ENCODE data around the gene SATB2.
A peak's percentile ranks its signal among the peaks of the same experiment; 100 is the strongest.

SATB2 gene

DNA sequence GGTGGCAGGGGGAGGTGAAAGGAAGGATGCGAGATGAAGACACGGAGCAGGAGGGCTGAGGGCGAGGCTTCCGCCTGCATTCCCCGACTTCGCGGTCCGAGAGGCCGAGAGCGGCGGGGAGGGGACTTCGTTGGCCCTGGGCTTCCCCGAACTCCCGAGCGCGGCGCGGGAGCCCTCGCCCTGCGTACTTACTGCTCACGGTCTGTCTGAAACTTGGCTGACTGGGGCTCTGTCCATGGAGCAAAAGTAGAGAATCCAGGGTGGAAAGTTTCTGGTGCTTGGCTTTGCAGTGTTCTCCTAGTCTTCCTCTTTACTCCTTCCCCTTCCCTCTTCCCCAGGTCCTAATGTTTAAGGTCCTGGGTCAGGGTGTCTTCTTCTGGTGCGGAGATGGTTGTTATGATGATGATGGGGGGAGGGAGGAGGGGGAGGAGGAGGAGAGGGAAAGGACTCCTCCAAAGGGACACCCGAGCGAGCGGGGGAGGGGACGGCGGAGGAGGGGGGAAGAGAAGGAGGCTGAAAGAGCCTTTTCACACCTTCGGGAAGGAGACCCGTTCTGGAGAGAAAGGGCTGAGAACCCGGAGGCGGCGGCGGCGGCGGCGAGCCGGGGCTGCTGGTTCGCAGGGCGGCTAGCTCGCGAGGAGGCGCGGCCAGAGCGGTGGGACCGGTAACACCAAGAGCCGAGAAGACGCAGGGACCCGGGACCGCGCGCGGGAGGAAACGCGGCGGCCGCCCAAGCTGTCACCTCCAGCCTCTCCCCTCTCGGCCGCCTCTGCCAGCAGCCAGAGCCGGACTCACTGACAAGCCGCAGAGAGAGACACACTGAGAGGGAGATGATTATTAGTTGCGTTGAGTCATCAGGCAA, at the start of gene SATB2:
SATB2 (minus strand) TSS at position 793 of the 862 bp plus-strand sequence. CDS start 1,902 bp downstream, outside the sequence.
- ChIA-PET CTCF (no interaction called here), POLR2A (interaction anchor here (1.5 kb wide), 1 partner anchor 12 kb away, joined by 4 read pairs; no protein-coding TSS in a partner anchor)
- TF ChIP-seq, protein P1, sequence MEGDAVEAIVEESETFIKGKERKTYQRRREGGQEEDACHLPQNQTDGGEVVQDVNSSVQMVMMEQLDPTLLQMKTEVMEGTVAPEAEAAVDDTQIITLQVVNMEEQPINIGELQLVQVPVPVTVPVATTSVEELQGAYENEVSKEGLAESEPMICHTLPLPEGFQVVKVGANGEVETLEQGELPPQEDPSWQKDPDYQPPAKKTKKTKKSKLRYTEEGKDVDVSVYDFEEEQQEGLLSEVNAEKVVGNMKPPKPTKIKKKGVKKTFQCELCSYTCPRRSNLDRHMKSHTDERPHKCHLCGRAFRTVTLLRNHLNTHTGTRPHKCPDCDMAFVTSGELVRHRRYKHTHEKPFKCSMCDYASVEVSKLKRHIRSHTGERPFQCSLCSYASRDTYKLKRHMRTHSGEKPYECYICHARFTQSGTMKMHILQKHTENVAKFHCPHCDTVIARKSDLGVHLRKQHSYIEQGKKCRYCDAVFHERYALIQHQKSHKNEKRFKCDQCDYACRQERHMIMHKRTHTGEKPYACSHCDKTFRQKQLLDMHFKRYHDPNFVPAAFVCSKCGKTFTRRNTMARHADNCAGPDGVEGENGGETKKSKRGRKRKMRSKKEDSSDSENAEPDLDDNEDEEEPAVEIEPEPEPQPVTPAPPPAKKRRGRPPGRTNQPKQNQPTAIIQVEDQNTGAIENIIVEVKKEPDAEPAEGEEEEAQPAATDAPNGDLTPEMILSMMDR (IDR thresholded peaks at IDR 0.05; ENCODE audit: insufficient read depth, low read length, missing control alignments): no peak
- peak within 1 kb of the TSS; percentile 92 for H3K4me3 ChIP-seq (ENCODE audit: low read depth, low read length)
- no peak for DNase-seq (ENCODE audit: low read depth, low spot score)

GRCh38 chr2:199505755-199506403, 48.1 kb upstream of the SATB2 start:
- DNase-seq (ENCODE audit: low read depth, low spot score): no peak
- no peak overlapping the region for H3K4me3 ChIP-seq (ENCODE audit: low read depth, low read length)
- POLR2A ChIA-PET: no interaction called here
- CTCF ChIA-PET: interaction anchor here (0.7 to 1.0 kb wide), 2 partner anchors 17 to 234 kb away, joined by 3 read pairs; no protein-coding TSS in a partner anchor
- TF ChIP-seq, protein P1 (IDR thresholded peaks at IDR 0.05; ENCODE audit: insufficient read depth, low read length, missing control alignments): no peak

DNA sequence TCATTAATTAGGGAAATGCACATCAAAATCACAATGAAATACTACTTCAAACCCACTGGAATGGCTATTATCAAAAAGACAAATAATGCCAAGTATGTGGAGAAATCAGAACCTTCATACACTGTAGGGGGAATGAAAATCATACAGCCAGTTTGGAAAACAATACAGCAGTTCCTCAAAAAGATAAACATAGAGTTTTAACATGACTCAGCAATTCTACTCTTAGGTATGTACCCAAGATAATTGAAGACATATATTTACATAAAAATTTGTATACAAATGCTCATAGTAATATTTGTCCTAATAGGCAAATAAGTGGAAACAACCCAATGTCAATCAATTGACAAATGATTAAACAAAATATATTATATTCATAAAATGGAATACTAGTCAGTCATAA, 45.4 kb upstream of the SATB2 start:
- no peak overlapping the region for H3K4me3 ChIP-seq (ENCODE audit: low read depth, low read length)
- TF ChIP-seq, protein P1 (IDR thresholded peaks at IDR 0.05; ENCODE audit: insufficient read depth, low read length, missing control alignments): no peak
- DNase-seq (ENCODE audit: low read depth, low spot score): no peak
- POLR2A ChIA-PET: no interaction called here
- CTCF ChIA-PET: no interaction called here

DNA sequence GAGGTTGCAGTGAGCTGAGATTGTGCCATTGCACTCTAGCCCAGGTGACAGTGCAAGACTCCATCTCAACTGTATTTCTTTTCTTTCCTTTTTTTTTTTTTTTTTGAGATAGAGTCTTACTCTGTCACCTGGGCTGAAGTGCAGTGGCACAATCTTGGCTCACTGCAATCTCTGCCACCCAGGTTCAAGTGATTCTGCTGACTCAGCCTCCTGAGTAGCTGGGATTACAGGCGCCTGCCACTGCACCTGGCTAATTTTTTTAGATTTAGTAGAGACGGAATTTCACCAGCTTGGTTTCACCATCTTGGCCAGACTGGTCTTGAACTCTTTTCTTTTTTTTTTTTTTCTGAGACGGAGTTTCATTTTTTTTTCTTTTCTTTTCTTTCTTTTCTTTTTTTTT, 41.3 kb upstream of the SATB2 start:
- CTCF ChIA-PET: interaction anchor here (1.7 kb wide), 1 partner anchor 11 kb away, joined by 7 read pairs; no protein-coding TSS in a partner anchor
- TF ChIP-seq, protein P1 (IDR thresholded peaks at IDR 0.05; ENCODE audit: insufficient read depth, low read length, missing control alignments): no peak
- POLR2A ChIA-PET: no interaction called here
- DNase-seq (ENCODE audit: low read depth, low spot score): no peak
- no peak overlapping the region for H3K4me3 ChIP-seq (ENCODE audit: low read depth, low read length)

DNA sequence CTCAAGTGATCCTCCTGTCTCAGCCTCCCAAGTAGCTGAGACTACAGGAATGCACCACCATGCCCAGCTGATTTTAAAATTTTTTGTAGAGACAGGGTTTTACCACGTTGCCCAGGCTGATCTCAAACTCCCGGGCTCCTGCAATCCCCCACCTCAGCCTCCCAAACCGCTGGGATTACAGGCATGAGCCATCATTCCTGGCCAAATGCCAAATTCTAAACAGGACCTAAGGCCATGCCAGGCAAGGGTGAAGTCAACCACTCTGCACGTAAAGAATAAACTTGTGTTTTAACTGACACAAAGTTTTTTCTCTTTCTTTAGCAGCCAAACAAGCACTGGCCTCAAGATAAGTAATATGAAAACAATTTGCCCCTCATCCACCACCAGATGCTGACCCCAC, 37.4 kb upstream of the SATB2 start:
- CTCF ChIA-PET: interaction anchor here (1.1 to 2.8 kb wide), 2 partner anchors 10 to 244 kb away, joined by 3 to 14 read pairs; no protein-coding TSS in a partner anchor
- POLR2A ChIA-PET: no interaction called here
- H3K4me3 ChIP-seq (ENCODE audit: low read depth, low read length): no peak overlapping the region
- no peak for DNase-seq (ENCODE audit: low read depth, low spot score)
- TF ChIP-seq, protein P1 (IDR thresholded peaks at IDR 0.05; ENCODE audit: insufficient read depth, low read length, missing control alignments): no peak

GRCh38 chr2:199490049-199490448, 32.3 kb upstream of the SATB2 start:
- POLR2A ChIA-PET: no interaction called here
- TF ChIP-seq, protein P1 (IDR thresholded peaks at IDR 0.05; ENCODE audit: insufficient read depth, low read length, missing control alignments): no peak
- DNase-seq (ENCODE audit: low read depth, low spot score): no peak
- CTCF ChIA-PET: interaction anchor here (1.4 to 13.5 kb wide), 10 partner anchors 12 to 1192 kb away, joined by 3 to 348 read pairs (median 22); no protein-coding TSS in a partner anchor
- no peak overlapping the region for H3K4me3 ChIP-seq (ENCODE audit: low read depth, low read length)
